EL (cell line): ENCODE data around the gene ARHGAP40.
"Not testable (repeated sequence)": the region's sequence is repeated elsewhere in the genome, so short reads cannot be mapped to it uniquely, and the experiment has no call there.

Experiments used
- DNase-seq: peaks from one replicate; pipeline ENCODE4 v3.0.0-alpha.2; 2016

The ARHGAP40 gene

DNA sequence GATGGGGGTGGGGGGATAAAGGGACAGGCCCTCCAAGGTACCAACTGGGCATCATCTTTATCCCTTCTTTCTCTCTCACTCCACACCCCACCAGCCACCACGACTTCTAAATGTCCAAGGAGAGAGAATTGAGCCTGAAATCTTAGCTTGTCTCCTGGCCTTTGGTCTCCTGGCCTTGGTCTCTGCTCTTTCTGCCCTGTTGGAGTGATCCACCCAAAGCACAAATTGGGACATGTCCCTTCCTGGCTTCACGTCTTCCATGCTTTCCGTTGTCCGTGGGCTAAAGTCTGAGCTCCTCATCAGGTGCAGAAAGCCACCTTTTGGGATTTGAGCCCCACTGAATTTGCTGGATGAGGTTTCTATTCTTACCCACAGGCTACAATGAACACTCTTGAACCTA lies 12.3 kb upstream of the ARHGAP40 start:
- no peak for DNase-seq

DNA sequence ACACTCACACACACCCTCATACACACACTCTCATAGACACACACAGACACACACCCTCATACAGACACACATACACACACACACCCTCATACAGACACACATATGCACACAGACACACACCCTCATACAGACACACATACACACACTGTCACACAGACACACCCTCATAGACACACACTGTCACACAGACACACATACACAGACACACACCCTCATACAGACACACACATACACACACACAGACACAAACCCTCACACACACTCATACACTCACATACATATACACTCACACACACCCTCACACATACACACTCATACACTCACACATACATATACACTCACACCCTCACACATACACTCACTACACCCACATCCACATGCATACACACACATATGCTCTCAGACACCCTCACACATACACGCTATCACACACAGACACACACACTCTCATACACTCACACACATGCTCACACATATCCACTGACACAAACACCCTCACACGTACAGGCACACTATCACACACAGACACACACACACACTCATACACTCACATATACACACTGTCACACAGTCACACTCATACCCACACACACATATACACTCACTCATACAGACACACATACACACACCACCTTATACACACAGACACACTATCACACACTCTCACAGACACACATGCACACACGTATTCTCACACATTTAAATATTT lies 11.5 kb upstream of the ARHGAP40 start:
- DNase-seq, result no peak

DNA sequence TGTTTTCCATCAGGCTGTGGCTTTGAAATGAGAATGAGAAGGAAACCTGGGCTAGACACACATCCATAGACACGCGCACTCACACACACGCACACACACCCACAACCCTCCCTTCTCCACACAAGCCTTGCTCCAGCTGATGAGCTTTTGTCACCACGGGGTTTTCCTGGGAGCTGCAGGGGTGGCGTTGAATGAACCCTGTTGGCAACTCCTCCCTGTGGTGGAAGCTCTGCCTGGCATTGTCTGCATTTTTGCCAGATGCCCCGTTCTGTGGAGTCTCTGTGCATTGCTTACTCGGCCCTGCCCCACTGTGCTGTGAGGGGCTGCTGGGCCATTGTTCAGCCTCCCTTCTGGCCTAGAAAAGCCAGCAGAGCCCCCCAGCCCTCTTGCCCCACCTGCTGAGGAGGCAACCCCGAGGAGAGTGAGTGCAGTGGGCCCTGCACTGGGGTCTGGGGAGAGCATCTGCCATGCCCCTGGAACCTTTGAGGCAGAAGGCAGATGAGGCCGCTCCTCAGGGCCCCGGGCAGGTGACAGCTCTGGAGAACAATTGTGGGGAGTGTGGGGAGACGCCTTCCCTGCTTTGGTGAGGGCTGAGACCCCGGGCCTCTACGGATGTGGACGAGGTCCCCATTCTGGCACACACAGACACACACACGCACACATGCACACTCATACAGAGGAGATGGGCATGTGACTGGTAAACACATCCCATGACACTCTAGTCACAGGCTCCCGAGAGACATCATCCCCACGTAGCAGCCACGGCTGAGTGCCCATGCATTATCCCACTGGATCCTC lies 10.7 kb upstream of the ARHGAP40 start:
- DNase-seq, result no peak

DNA sequence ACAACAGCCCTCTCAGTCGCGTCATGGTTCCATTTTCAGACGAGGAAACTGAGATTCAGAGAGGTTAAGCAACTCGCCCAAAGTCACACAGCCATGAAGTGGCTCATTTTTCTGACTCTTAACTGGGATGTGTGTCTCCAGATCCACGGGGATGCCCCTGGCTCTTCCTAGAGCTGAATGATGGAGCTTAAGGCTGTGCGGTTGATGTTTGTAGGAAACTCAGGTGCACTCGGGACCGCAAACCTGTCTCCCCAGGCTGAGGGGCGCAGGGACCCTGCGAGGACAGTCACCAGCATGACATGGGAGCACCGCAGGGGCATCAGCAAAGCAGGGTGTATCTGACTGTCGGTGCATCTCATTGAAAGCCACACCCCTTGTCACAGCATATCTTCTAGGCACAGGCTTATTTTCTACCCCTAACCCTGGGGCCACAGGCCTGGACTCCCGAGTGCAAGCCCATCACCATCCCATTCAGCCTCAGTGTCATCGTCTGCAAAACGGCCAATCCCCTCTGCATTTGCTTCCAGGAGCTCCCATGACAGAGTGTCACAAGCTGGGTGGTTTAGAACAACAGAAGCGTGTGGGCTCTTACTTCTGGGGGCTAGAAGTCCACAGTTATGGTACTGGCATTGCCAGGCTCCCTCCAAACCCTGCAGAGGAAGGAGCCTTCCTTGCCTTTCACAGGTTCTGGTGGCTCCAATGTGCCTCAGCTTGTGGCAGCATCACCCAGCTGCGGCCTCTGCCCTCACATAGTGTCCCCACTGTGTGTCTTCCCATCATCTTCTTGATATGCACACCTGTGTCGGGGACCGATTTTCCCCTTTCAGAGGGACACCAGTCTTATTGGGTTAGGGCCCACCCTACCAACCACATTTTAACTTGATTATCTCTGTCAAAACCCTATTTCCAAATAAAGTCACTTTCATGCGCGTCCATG lies 9.9 kb upstream of the ARHGAP40 start:
- no peak for DNase-seq

DNA sequence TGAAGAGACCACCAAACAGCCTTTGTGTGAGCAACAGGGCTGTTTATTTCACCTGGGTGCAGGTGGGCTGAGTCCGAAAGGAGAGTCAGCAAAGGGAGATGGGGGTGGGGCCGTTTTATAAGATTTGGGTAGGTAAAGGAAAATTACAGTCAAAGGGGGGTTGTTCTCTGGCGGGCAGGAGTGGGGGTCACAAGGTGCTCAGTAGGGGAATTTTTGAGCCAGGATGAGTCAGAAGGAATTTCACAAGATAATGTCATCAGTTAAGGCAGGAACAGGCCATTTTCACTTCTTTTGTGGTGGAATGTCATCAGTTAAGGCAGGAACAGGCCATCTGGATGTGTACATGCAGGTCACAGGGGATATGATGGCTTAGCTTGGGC lies 9.2 kb upstream of the ARHGAP40 start:
- peak; percentile 51 for DNase-seq

DNA sequence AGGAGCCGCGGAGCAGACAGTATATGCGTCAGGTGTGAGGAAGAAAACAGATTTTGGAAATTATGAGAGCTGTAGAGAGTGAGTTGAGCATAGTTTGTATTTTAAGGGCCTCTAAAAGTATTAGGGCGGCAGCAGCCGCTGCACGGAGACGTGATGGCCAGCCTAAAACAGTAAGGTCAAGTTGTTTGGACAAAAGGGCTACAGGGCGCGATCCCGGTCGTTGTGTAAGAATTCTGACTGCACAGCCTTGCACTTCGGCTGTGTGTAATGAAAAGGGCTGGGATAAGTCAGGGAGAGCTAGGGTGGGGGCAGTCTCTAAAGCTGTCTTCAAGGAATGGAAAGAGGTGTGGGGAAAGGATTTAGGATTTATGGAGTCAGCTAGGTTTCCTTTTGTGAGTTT lies 7.3 kb upstream of the ARHGAP40 start:
- DNase-seq, result not testable (repeated sequence)

DNA sequence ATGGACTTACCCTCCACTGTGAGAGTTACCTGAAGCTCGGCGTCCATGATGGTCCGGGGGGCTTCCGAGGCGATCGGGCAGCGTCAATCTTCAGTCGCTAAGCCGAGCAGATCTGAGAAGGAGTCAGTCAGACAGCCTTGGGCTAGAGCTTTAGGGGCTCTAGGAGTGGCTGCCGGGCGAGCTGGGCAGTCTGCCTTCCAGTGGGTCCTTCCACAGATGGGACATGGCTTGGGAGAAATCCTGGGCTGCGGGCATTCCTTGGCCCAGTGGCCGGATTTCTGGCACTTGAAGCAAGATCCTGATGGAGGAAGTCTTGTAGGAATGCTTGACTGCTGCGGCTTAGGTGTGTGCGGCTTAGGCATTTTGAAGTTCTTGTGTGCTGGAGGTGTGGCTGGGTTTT lies 5.7 kb upstream of the ARHGAP40 start:
- not testable (repeated sequence) for DNase-seq

DNA sequence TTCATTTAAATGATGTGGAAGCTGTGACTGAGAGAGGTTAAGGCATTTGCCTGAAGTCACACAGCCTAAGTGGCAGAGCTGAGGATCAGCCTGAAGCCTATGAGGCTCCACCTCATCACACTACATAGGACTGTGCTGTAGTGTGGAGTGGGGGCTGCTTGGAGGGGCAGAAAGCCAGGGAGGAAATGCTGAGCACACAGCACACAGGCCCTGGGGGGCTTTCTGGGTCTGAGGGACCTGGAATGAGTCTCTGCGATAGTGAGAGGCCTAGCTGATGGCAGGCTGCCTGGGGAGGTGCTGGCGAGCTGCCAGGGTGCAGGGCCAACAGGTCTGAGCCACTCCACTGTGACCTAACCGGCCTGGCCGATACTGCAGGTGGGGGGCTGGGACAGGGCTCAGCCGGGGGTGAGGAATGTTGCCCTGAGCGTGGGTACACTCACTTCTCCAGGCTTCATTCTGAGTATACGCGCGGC lies 2.2 kb upstream of the ARHGAP40 start:
- peak; percentile 32 for DNase-seq

DNA sequence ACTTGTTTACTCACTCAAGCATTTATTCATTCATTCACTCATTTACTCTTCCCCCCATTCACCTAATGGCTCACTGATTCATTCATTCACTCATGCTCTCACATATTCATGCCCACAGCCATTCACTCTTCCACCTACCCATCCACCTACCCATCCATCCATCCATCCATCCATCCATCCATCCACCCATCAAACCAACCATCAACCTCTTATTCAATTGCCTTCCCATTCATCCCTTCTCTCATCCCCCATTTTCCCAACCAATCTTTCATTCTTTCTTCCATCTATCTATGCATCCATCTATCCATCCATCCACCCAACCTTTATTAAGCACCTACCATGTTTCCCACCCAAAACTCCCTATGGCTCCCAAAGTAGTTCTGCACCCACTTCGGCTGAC lies 1.6 kb upstream of the ARHGAP40 start:
- DNase-seq, result no peak

DNA sequence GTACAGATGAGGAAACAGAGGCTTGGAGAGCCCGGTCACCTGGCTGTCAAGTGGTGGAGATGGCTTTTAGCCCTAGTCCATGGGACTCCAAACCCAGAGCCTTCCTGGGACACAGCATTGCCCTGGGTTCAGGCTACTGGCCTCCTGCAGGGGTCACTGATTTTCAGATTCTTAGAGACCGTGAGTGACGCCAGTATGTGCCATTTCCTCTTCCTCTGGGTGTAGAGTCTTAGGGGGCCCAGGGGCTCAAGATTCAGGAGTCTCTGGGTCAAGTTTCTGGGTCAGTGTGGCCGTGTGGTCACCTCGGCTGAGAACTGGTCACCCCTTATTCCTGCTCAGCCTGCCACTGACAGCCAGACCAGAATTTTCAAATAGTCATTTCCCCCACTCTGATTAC lies 574 bp downstream of the ARHGAP40 start:
- DNase-seq, result no peak

DNA sequence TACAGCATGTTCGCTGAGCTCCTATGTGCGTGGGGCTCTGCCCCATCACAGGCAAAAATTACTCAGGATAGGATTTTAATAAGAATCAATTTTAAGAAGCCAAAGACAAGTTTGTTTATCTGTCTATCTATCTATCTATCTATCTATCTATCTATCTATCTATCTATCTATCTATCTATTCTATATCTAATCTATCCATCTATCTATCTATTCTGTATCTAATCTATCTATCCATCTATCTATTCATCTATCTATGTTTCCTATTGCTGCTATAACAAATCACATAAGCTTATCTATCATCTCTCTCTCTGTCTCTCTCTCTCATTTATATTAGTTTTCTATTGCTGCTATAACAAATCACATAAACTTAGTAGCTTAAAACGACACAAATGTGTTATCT lies 1.7 kb downstream of the ARHGAP40 start:
- DNase-seq, result no peak

DNA sequence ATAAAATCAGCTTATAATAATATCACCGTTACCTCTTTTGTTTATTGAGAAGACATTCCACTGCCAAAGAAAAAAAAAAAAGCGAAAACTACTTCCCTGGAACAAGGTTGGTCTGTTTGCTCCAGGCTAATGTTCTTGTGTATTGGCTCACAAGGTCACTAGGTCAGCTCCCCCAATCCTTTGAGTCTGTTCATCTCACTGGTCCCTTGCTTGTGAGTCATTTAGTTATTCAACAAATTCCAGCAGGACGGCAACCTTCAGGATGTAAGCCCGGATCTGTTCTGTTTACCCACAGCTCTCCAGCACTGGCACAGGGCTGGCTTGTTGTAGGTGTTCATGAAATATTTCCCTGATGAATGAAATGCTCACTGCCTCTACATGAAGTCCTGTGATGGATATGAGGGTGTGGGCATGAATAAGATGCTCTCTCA lies 3.3 kb downstream of the ARHGAP40 start:
- peak; percentile 84 for DNase-seq

DNA sequence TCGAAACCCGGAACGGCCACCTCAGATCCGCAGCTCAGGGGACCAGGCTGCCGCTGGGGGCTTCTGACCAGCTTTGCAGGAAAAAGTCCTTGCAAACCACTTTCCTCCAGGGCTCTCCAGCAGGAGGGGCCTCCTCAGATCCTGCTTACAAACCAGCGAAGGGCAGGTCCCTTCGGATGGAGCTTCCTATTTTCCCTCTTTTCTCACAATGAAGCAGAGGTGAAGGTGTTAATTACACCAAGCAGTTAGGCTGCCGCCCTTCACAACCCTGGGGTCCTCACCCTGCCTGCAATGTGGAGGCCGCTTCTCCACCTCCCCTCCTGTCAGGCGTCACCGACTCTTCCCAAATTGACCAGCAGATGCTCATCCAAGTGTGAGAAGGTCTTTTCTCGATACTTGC lies 5.7 kb downstream of the ARHGAP40 start:
- DNase-seq, result no peak

DNA sequence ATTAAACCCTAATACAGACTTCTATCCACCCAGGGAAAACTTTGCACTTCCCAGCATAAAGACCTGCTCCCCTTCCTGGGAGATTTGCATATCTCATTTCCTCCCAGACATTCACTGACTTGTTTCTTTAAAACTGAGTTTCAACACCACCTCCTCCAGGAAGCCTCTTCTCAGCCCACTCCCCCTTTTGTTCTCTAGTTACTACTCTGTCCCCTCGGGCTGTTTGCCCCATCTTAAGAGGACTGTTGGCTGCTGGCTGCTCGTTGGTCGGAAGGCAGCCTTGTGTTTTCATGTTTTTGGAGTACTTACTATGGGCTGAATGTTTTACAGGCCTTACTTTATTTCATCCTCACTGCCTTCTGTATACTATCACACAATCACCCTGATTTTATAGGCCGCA lies 6.6 kb downstream of the ARHGAP40 start:
- DNase-seq, result no peak

DNA sequence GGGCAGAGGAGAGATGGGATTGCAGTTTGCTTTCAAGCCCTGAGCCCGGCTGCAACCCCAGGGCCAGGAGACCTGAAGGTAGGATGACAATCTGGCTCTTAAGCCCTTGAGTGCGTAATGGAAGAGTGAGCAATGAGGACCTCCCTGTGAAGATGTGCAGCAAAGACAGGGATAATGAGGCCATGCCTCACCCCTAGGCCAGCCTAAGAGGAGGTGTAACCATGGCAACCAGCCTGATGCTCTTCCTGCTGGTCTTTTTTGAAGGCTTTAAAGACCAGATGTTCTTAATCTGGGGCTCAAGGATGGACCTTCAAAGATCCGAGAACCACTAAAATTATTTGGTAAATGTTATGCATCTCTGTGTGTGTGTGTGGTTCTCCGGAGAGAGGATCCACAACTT lies 8.2 kb downstream of the ARHGAP40 start:
- DNase-seq, result no peak

DNA sequence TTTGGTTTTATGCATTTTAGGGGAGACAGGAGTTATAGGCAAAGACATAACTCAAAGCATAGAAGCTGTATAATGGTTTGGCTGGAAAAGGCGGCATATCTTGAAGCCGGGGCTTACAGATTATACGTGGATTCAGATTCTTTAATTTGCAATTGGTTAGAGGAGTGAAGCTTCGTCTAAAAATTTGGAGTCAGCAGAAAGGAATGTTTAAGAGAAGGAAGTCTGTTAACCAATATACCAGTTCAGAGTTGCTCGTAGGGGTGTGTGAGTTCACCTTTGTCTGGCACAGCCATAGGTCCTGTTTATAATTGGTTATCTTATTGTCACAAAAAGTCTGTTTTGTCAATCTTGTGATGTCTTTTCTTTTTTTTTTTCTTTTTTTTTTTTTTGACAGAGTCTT lies 8.9 kb downstream of the ARHGAP40 start:
- DNase-seq, result peak; percentile 69

DNA sequence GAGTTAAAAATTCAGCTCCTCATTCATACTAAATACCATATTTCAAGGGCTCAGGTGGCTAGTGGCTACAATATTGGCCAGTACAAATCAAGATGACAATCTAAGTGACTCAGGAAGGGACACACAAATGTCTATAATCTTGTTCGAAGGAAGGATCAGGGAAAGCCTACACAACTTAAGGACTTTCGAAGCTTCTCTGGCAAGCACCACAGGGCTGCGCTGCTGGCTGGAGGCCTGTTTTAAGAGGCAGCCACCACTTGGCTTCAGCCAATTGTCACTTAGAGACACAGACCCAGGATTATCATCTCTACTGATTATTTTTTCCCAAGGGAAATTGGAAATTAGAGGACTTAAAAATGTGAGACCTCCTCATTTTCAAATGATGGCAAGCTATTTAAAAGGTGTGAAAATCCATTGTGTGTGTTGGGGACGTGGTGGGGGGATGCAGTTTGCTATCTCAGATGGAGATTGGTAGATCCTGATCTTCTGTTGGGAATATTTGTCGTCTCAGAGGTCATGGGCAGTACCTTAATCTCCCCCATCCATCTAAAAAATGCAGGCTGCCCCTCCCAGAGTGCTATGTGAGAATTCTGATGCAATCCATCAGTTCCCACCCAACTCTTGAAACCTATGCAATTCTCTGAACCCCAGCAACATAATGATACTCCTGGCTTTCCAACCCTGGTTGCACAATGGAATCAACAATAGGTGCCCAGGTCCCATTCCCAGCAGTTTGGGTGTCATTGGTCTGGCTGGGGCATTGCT lies 11.3 kb downstream of the ARHGAP40 start:
- no peak for DNase-seq

DNA sequence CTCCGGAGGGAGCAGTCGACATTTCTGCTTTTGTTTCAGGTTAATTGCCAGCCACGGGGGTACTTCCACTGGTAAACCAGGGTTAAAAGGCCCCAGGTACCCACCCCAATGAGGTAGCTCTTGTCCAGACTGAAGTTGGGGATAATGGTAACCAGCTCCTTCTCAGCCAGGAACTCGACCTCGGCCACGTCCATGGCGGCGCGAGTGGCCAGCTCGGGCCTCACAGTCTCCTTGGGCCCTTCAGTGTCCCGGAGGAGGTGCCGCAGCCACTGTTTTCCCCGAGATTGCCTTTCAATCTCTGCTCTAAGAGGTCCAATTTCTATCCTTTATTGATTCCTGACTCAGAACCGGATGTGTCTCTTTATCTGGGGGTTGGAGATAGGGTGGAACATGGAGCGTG lies 13.7 kb downstream of the ARHGAP40 start:
- DNase-seq, result no peak

DNA sequence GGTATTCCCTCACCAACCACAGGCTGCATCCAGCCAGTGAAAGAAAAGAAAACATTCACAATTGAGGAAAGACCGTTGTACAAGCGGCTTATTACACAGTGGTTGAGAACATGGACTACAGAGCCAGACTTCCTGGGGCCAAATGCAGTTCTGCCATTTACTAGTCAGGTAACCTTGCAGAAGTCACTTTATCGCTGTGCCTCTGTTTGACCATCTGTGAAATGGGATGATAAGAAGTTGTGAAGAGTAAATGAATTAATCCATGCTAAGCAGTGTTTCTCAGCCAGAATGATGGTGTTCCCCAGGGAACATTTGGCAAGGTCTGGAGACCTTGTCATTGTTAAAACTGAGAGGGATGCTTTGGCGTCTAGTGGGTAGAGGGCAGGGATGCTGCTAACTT lies 14.8 kb downstream of the ARHGAP40 start:
- no peak for DNase-seq

DNA sequence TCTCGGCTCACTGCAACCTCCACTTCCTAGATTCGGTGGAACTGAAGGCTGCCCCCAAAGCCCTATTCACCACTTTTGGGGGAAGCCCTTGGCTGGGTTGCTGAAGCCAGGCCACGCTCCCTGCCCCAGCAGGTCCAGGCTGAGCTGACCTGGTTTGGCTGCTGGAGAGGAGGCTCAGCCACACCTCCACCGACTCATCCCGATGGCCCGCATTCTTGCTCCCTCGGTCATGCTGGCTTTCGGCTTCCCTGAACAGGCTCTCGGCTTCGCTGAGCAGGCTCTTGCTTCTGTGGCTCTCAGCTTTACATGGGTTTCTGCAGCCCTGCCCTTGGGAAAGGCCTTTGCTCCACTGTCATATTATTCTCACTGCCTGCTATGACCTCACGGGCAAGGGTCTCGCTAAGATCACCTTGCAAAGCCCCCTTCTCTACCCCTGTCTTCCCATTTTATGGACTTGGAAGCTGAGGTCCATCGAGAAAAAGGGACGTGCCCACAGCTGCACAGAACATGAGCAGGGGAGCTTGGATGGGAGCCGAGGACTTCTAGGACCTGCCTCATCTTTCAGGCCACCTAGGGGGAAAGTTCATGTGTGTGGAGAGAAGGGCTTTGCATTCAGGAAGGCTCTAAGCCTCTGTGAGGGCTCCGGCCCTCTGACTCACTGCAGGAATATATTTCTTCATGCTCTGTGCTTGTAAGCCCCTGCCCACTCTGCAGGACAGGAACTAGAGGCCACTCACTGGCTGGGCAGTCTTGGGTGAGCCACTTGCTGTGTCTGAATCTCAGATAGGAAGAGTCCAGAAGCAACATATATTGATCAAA lies 15.6 kb downstream of the ARHGAP40 start:
- peak; percentile 77 for DNase-seq

DNA sequence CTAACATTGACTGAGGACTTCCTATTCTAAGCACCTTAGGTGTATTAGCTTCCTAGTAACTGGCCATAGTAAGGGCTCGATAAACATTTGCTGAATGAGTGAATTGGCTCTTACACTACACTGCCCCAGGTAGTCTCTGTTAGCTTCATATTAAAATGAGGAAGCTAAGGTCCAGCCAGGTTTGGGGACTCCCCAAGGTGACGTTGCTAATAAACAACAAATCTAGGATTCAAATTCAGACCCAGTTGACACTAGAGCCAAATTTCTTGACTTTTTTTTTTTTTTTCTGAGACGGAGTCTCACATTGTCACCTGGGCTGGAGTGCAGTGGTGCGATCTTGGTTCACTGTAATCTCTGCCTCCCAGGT lies 16.2 kb downstream of the ARHGAP40 start:
- no peak for DNase-seq

DNA sequence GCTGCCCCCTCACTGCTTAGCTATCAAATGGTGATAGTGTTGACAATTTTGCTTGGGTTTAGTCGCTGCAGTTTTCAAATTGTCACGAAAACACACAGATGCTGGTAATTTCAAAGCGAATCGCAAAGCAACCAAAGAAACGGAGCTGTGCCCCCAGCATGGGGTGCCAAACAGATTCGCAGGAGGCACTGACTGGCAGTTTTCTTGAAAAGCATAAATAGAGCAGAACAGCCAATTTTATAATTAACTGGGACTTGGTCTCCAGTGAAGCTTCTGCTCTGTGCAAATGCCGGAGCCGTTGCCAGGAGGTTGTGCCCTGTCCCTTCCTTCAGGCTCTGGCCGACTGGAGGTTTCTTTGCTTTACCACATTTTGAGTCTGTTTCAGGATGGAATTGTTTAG lies 18.8 kb downstream of the ARHGAP40 start:
- no peak for DNase-seq
